GM12878 (cell line): ENCODE results near the gene PRDM2. TPM values are rescaled to one million over a fixed set of nuclear protein-coding genes. Genes with fewer than 3 reads are reported as not detected.

Source experiments
- BHLHE40 ChIP-seq, 2 experiments: fragments of 450-650 bp in 1 of 2; IDR thresholded peaks; 2 replicates each; pipeline ENCODE4 v1.6.1; 2011 to 2017; ENCODE audit warnings: low read depth in 2 of 2, borderline replicate concordance in 1 of 2, improper control_type of control experiment in 1 of 2, low read length in 1 of 2, mild to moderate bottlenecking in 1 of 2
- CHD4 ChIP-seq: fragments of 200-600 bp; sonication (generic); IDR thresholded peaks from 2 replicates; pipeline ENCODE4 v1.6.1; 2016; ENCODE audit warnings: mild to moderate bottlenecking
- CREM ChIP-seq: IDR thresholded peaks from 2 replicates; pipeline ENCODE4 v1.6.1; 2014; ENCODE audit warnings: antibody characterized with exemption, low read depth
- E2F8 ChIP-seq: fragments of 450-650 bp; IDR thresholded peaks from 2 replicates; pipeline ENCODE4 v1.6.1; 2018; ENCODE audit warnings: mild to moderate bottlenecking, low read depth, moderate library complexity; ENCODE audit not compliant: partially characterized antibody
- E4F1 ChIP-seq: fragments of 450-650 bp; IDR thresholded peaks from 2 replicates; pipeline ENCODE4 v1.6.1; 2018; ENCODE audit warnings: borderline replicate concordance, mild to moderate bottlenecking; ENCODE audit not compliant: partially characterized antibody
- GABPA ChIP-seq: IDR thresholded peaks from 2 replicates; pipeline ENCODE4 v1.6.1; 2014; ENCODE audit warnings: antibody characterized with exemption, low read depth, mild to moderate bottlenecking, inconsistent platforms
- IRF4 ChIP-seq: IDR thresholded peaks from 2 replicates; pipeline ENCODE4 v1.6.1; 2011; ENCODE audit warnings: low read depth, low read length
- KDM1A ChIP-seq: fragments of 200-600 bp; sonication (generic); IDR thresholded peaks from 2 replicates; pipeline ENCODE4 v1.6.1; 2016; ENCODE audit warnings: borderline replicate concordance
- MAX ChIP-seq: IDR thresholded peaks from 2 replicates; pipeline ENCODE4 v1.6.1; 2012; ENCODE audit warnings: low read depth, low read length, improper control_type of control experiment
- NR2F1 ChIP-seq: fragments of 450-650 bp; conservative IDR thresholded peaks from 2 replicates; pipeline ENCODE4 v1.6.1; 2017; ENCODE audit warnings: mild to moderate bottlenecking
- PBX3 ChIP-seq: IDR thresholded peaks from 2 replicates; pipeline ENCODE4 v1.6.1; 2011; ENCODE audit warnings: mild to moderate bottlenecking, low read depth, low read length, moderate library complexity; ENCODE audit not compliant: insufficient replicate concordance
- PRDM15 ChIP-seq: fragments of 450-650 bp; formaldehyde crosslinking; IDR thresholded peaks from 2 replicates; pipeline ENCODE4 v1.4.0; 2020; ENCODE audit warnings: mild to moderate bottlenecking, moderate library complexity
- RAD51 ChIP-seq: fragments of 450-650 bp; IDR thresholded peaks from 2 replicates; pipeline ENCODE4 v1.6.1; 2016; ENCODE audit warnings: moderate library complexity, mild to moderate bottlenecking, inconsistent platforms
- SMARCA5 ChIP-seq: fragments of 450-650 bp; IDR thresholded peaks from 2 replicates; pipeline ENCODE4 v1.6.1; 2017; ENCODE audit warnings: mild to moderate bottlenecking
- SMC3 ChIP-seq: IDR thresholded peaks from 2 replicates; pipeline ENCODE4 v1.6.1; 2011; ENCODE audit warnings: low read length, improper control_type of control experiment, borderline replicate concordance
- SUPT20H ChIP-seq: IDR thresholded peaks from 2 replicates; pipeline ENCODE4 v1.6.1; 2011; ENCODE audit warnings: low read depth, mild to moderate bottlenecking, low read length, moderate library complexity, borderline replicate concordance; ENCODE audit not compliant: control insufficient read depth
- polyA plus RNA-seq, 11 experiments: library from polyadenylated mRNA; depleted of rRNA in 4 of 11; unstranded in 6 of 11; stranded (reverse) in 5 of 11; fragments of >200 nt; fragmentation: Nextera tagmentation in 4 of 11; fragmentation: Illumina TruSeq in 1 of 11; extraction: Ambion mirVana in 4 of 11; extraction: Trizol in 1 of 11; gene quantifications; 1 replicate in 1 of 11; 2 replicates in 10 of 11; pipeline versions ENCODE4 v1.2.1 to v1.2.3, GENCODE V29; 2011 to 2016; ENCODE audit warnings: inconsistent platforms in 2 of 11, missing spikeins in 2 of 11, low read depth in 1 of 11
- total RNA-seq, 4 experiments: library from RNA; depleted of rRNA in 3 of 4; stranded (reverse); fragments of >200 nt in 3 of 4; fragmentation: Illumina TruSeq in 1 of 4; extraction: Trizol in 1 of 4; gene quantifications; 2 replicates each; pipeline versions ENCODE4 v1.2.1 to v1.2.3, GENCODE V29; 2013 to 2021

PRDM2 gene
- total and polyA plus RNA-seq, 10 of the 15 experiments (the other 5 are each of a cell fraction or from before 2014, with no cell fraction given) = 8.4 to 45.1 (median 23.5) TPM

GRCh38 chr1:13700521-13701270 lies 708 bp downstream of the PRDM2 start (continued):
- TF ChIP-seq BHLHE40 (IDR thresholded peaks at IDR 0.05; ENCODE audit: borderline replicate concordance in 1 of 2, low read depth in 2 of 2, low read length in 1 of 2) (peak; percentile 34 to 77; a peak in 1 of 4 replicates), SMC3 (no peak), NR2F1 (0 out of 2 replicates have a peak, but pooled peaks have one; percentile 6), IRF4 (no peak), RAD51 (peak; percentile 63), CREM (no peak), CHD4 (0 out of 2 replicates have a peak, but pooled peaks have one; percentile 59), KDM1A (no peak), SUPT20H (no peak), PRDM15 (CRISPR knock-in tag) (no peak), E2F8 (no peak), SMARCA5 (no peak), PBX3 (no peak), GABPA (no peak), MAX (peak; percentile 50; the same call in 1 of the 2 replicates), E4F1 (no peak)
